Skeletal muscle satellite cell (primary cell): Measurements from ENCODE around the gene ENTPD2. TPM values are rescaled to one million over a fixed set of nuclear protein-coding genes. Genes with fewer than 3 reads are reported as not detected.
A peak's percentile ranks its signal among the peaks of the same experiment; 100 is the strongest.
"Not testable (repeated sequence)": the region's sequence is repeated elsewhere in the genome, so short reads cannot be mapped to it uniquely, and the experiment has no call there.

Experiments
- H3K27me3 ChIP-seq: 2 replicates; pipeline ENCODE4 v1.7.0; 2013; ENCODE audit warnings: low read length; ENCODE audit not compliant: control insufficient read depth, insufficient read depth
- H3K36me3 ChIP-seq: 2 replicates; pipeline ENCODE4 v1.7.0; 2013; ENCODE audit warnings: mild to moderate bottlenecking, control low read depth, low read length; ENCODE audit not compliant: insufficient read depth
- H3K4me1 ChIP-seq: 2 replicates; pipeline ENCODE4 v1.7.0; 2013; ENCODE audit warnings: low read length; ENCODE audit not compliant: control insufficient read depth, insufficient read depth
- H3K4me2 ChIP-seq: 2 replicates; pipeline ENCODE4 v1.7.0; 2013; ENCODE audit warnings: mild to moderate bottlenecking, low read length
- H3K4me3 ChIP-seq: 2 replicates; pipeline ENCODE4 v1.7.0; 2013; ENCODE audit warnings: low read length
- H3K9ac ChIP-seq: 2 replicates; pipeline ENCODE4 v1.7.0; 2013; ENCODE audit warnings: mild to moderate bottlenecking, low read depth, low read length, moderate library complexity
- H3K9me3 ChIP-seq: replicated peaks from 2 replicates; pipeline ENCODE4 v1.7.0; 2013; ENCODE audit warnings: mild to moderate bottlenecking, control low read depth, low read length
- small RNA-seq: library from RNA; depleted of rRNA; stranded (forward); fragments of <200 nt; gene quantifications from one replicate; pipeline ENCODE3, GENCODE V24; 2012

ENTPD2 gene

GRCh38 chr9:137007108-137007815 lies 46.6 kb downstream of the ENTPD2 start:
- H3K4me3 ChIP-seq: no peak overlapping the region

DNA sequence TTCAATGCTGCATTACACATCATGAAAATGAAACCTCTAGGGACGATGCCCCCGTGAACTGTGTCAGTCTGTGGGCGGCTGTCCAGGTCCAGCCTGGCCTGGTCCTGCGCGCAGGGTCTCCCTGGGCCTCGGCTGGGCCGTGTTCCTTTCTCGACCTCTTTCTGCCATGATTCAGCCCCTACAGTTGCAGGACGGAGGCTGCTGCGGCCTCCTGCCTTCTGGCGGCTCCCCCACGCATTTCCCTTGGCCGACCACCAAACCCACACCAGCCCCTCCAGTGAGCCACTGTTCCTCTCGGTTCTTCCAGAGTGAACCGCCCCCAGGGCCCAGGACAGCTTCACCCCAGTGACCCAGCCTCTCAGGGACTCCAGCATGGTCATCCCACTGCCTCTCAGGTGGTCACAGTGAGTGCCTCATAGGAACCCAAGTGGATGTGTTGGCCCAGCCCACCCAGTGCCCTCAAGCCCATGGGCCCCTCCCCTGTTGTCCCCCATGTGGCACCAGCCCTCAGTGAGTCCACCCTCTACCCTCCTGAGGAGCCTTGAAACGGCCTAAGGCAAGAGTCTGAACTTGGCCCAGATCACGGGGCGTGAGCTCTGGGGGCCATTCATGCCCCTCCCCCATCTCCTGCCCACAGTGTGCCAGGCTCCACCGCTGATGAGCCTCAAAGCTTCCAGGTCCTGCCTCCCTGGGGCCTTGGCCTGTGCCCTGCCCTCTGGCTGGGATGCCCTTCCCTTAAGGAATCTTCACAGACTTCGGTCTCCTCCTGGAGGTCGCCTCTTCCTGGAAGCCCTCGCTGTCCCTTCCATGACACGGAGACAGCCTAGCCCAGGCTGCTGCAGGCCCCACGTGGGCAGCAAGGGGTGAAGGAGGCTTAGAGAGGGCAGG lies 47.5 kb downstream of the ENTPD2 start:
- Histone ChIP-seq H3K9me3 (no peaks in the 10 kb centered on the region), H3K27me3 (no peaks in the 10 kb centered on the region), H3K4me1 (no peaks in the 10 kb centered on the region), H3K36me3 (peaks cover 3% of the 10 kb centered on the region), H3K4me2 (no peak overlapping the region), H3K9ac (no peak overlapping the region), H3K4me3 (no peak overlapping the region)

More at GRCh38 chr9:137007108-137007815, 46.6 kb downstream of the ENTPD2 start:
- H3K27me3 ChIP-seq: no peaks in the 10 kb centered on the region
- no peaks in the 10 kb centered on the region for H3K4me1 ChIP-seq
- peaks cover 3% of the 10 kb centered on the region for H3K36me3 ChIP-seq
- H3K4me2 ChIP-seq: no peak overlapping the region
- H3K9me3 ChIP-seq: no peaks in the 10 kb centered on the region
- no peak overlapping the region for H3K9ac ChIP-seq

- H3K4me2 ChIP-seq, H3K27me3 ChIP-seq, H3K9ac ChIP-seq, H3K4me3 ChIP-seq, H3K4me1 ChIP-seq, H3K9me3 ChIP-seq, H3K36me3 ChIP-seq: not testable (repeated sequence)
Measured at GRCh38 chr9:137004285-137004684, 49.6 kb downstream of the ENTPD2 start.

GRCh38 chr9:137002646-137003041 lies 51.2 kb downstream of the ENTPD2 start:
- no peaks in the 10 kb centered on the region for H3K36me3 ChIP-seq
- H3K9me3 ChIP-seq: no peaks in the 10 kb centered on the region
- H3K4me3 ChIP-seq: no peak overlapping the region
- H3K4me1 ChIP-seq: peaks cover 17% of the 10 kb centered on the region
- no peaks in the 10 kb centered on the region for H3K27me3 ChIP-seq
- no peak overlapping the region for H3K9ac ChIP-seq
- H3K4me2 ChIP-seq: no peak overlapping the region

GRCh38 chr9:137001857-137002645 lies 51.8 kb downstream of the ENTPD2 start:
- Histone ChIP-seq H3K27me3 (no peaks in the 10 kb centered on the region), H3K4me2 (no peak overlapping the region), H3K9me3 (no peaks in the 10 kb centered on the region), H3K9ac (no peak overlapping the region), H3K36me3 (no peaks in the 10 kb centered on the region), H3K4me3 (no peak overlapping the region), H3K4me1 (peaks cover 23% of the 10 kb centered on the region)

- Histone ChIP-seq H3K9ac (no peak overlapping the region), H3K36me3 (no peaks in the 10 kb centered on the region), H3K4me1 (peaks cover 40% of the 10 kb centered on the region), H3K4me3 (no peak overlapping the region), H3K9me3 (no peaks in the 10 kb centered on the region), H3K27me3 (no peaks in the 10 kb centered on the region), H3K4me2 (peak overlapping the region; percentile 28)
Measured at GRCh38 chr9:137000177-137000930, 53.5 kb downstream of the ENTPD2 start.

Small RNAs within 50 kb of the gene (small RNA-seq; reads per million reads assigned to genes)
- not detected for gene RF00153
